Tracheal epithelial cell (primary cell): ENCODE data around the gene FANCI. TPM values are rescaled to one million over a fixed set of nuclear protein-coding genes. Genes with fewer than 3 reads are reported as not detected.

Source experiments
- total RNA-seq: library from RNA; depleted of rRNA; stranded (reverse); fragments of >200 nt; gene quantifications from 2 replicates; pipeline ENCODE4 v1.2.1, GENCODE V29; 2014

The FANCI gene
- total RNA-seq = 7.5 and 9.9 TPM in 2 replicates

DNA sequence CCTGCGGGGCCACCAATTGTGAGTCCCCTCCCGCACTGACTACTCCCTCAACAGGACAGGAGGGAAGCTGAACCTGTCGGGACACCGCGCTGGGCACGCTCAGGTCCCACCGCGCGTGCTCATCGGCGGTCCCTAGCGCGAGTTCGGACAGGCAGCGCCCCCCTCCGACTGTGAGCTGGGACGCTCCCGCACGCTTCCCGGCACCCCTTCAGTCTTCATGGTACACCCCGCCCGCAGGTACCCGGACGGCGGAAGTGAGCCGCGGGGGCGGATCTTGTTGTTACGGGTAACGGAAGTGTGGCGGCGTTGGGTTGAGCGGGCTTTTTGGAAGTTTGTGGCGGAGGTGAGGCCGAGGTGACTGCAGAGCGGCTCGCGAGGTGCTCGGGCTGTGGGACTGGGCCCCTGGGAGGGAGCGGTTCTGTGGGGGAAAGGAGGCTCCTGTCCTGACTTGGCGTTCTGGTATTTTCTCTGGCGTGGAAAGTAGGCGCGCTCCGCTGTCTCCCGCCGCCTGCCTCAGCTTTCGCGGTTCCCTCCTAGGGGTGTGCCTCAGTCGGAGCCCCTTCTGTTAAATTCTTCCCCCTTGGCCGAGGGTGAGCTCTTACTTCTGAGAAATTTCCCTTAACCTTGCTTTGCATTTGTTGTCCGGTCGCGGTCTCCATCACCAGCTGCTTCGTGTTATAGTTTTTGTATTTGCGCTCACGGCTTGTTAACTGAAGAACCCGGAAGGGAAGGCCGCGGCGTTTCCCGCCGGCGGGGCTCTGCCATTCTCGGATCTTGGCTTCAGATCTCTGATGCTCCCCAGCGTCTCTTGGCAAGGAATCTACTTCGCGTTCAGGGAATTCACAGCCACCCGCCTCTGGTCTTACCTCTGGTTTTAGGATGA lies at the start of gene FANCI:
FANCI (plus strand) TSS at position 289 of the 883 bp plus-strand sequence. CDS start 3,669 bp downstream, outside the sequence.

DNA sequence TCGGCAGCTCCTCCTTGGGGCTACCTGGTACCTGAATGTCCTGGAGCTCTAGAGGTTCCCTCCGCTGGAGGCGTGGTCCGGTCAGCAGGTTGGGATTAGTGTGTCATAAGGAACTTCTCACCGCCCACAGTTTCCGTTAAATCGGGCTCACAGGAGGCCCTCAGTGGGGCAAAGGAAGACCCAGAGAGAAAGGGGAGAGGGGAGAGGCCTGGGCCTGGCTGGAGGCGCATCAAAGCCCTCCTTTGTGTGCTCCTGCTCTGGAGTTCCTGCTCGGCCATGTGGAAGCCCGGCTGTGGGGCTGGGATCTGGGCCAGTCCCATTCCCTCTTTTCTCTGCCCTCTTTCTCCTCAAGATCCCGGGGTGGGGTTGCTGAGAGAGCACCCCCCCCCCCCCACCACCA lies 22.2 kb upstream of the FANCI start, which contains the start of gene RLBP1:
RLBP1 (minus strand) TSS at position 37 of the 400 bp plus-strand sequence. CDS start 2,604 bp downstream, outside the sequence.

DNA sequence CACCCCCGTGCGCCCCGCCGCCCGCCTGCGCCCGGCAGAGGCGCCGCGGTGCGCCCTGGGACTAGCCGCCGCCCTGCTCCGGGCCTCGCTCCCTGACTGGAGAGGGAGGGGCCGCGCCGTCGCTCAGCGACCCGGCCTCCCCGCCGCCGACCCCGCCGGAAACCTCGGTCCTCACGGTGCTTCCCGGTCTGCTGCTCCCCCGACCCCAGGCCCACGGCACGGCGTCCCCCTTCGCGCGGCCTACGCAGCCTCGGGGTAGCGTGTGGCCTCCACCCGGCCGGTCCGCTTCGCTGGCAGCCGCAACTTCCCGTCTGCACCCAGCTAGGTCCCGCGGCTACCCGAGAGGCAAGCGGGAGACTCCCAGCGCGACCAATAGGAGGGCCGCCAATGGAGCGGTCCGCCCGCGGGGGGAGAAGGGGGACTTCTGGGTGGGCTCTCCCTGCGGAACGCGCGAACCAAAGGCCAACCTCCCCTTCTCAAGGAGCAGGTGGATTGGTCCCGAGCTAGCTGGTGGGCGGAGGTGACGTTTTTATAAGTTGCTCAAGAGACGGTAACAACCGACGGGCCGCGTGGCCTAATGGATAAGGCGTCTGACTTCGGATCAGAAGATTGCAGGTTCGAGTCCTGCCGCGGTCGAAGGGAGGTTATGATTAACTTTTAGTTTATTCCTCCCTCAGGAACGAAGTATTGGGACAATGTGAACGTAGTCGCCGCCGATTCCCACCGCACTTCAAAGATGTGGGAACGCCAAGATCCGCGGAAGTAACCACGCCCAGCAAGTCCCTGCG lies 90.9 kb downstream of the FANCI start, which contains the start of gene POLG:
POLG (minus strand) TSS at position 315 of the 788 bp plus-strand sequence. CDS start 1,070 bp downstream, outside the sequence.

Other genes starting within 250 kb of the FANCI start
- 43.1 and 45.8 TPM in 2 replicates for gene ABHD2, start 155.5 kb upstream of the FANCI start, total RNA-seq
- 0.96 TPM in 1 of 2 replicates, not detected in the other for gene RLBP1, start 22.4 kb upstream of the FANCI start, total RNA-seq
- gene POLG, start 90.8 kb downstream of the FANCI start, total RNA-seq = 120 and 131 TPM in 2 replicates